SKM-1 treated with dmso at 0.1 percent for 144 hours (cell line): Measurements from ENCODE around the gene ACSBG1.
"Not testable (repeated sequence)": the region's sequence is repeated elsewhere in the genome, so short reads cannot be mapped to it uniquely, and the experiment has no call there.

ENCODE experiments used
- DNase-seq: peaks from one replicate; lab custom pipeline; 2025; ENCODE audit not compliant: unreplicated experiment; lab: John Stamatoyannopoulos, UW

The ACSBG1 gene

DNA sequence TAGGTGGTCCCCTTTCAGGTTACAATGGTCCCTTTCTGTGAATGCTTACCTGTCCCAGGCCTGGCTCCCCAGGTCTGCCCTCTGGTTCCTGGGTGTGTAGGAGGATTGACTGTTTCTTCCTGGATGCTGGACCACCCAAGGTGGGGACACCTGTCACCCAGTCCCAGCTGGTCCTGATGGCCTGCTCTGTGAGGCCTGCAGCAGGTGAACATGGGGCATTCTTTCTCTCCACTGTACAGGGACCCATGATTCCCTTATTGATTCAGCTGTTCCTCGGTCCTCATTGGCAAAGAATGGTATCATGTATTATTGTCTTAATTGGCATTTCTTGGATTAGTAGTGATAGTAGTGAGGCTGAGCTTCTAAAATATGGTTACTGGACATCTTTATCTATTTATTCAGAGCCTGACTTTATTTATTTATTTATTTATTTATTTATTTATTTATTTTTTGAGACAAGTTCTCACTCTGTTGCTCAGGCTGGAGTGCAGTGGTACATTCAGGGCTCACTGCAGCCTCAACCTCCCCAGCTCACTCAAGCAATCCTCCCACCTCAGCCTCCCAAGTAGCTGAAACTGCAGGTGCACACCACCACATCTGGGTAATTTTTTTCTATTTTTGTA, 21.2 kb upstream of the ACSBG1 start:
- DNase-seq, result no peak

DNA sequence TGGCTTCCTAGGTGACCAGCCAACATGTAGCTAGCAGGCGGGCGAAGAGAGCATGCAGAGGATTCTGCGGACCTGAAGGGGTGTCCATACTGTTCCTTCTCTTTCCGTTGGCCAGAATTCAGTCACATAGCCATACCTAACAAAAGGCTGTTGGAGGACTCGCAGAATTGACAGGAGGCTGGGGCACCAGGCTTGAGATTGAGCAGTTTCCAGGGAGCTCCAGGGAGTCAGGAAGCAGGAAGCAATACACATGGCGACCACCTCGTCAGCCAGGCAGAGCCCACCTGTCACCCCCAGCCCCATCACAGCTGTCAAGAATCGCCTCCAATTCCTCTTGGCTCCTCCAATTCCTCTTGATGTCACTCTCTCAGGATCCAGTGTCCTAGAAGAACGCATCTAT, 16.8 kb upstream of the ACSBG1 start:
- no peak for DNase-seq

DNA sequence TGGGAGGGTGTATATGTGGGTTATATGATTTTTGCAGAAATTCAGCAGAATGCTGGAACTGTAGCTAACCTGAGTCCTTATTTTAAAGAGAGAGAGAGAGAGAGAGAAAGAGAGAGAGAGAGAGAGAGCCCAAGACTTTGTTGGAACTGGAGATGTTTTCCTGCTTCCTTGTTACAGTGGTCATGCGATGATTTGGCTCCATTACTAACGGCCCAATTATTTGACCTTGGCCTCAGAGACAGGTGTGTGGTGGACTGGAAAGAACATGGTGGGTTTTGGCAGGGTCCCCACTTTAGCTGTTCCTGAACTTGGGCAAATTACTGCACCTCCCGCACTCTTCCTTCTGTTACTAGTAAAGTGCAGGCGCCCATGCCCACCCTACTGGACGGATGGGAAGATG, 14.8 kb upstream of the ACSBG1 start:
- DNase-seq, result no peak

DNA sequence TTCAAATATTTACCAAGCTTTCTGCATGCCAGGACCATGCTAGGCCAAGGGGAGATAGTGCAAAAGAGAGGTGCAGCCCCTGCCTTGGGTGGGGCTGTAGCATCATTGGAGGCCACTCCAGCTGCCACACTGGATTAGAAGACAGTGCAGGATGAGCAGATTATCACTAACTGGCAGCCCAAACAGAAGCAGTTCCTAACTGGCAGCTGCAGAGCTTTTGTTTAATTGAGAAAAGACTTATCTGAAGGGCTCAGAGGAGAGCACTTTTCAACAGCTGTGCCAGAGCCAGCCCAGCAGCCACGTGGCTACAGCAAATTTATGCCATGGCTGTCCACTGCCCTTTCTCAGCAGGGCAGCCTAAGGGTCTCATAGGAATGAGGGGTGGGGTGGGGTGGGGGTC, 13.5 kb upstream of the ACSBG1 start:
- no peak for DNase-seq

DNA sequence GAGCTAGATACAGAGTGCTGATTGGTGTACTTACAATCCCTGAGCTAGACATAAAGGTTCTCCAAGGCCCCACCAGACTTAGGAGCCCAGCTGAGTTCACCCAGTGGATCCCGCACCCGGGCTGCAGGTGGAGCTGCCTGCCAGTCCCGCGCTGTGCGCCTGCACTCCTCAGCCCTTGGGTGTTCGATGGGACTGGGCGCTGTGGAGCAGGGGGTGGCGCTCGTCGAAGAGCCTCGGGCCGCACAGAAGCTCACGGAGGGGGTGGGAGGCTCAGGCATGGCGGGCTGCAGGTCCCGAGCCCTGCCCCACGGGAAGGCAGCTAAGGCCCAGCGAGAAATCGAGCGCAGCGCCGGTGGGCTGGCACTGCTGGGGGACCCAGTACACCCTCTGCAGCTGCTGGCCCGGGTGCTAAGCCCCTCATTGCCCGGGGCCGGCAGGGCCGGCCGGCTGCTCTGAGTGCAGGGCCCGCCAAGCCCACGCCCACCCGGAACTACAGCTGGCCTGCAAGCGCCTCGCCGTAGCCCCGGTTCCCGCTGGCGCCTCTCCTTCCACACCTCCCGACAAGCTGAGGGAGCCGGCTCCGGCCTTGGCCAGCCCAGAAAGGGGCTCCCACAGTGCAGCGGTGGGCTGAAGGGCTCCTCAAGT, 11.7 kb upstream of the ACSBG1 start:
- not testable (repeated sequence) for DNase-seq

DNA sequence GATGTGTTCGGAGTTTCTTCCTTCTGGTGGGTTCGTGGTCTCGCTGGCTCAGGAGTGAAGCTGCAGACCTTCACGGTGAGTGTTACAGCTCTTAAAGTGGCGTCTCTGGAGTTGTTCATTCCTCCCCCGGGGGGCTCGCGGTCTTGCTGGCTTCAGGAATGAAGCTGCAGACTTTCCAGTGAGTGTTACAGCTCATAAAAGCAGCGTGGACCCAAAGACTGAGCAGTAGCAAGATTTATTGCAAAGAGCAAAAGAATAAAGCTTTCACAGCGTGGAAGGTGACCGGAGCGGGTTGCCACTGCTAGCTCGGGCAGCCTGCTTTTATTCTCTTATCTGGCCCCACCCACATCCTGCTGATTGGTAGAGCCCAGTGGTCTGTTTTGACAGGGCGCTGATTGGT, 11.0 kb upstream of the ACSBG1 start:
- DNase-seq, result not testable (repeated sequence)

DNA sequence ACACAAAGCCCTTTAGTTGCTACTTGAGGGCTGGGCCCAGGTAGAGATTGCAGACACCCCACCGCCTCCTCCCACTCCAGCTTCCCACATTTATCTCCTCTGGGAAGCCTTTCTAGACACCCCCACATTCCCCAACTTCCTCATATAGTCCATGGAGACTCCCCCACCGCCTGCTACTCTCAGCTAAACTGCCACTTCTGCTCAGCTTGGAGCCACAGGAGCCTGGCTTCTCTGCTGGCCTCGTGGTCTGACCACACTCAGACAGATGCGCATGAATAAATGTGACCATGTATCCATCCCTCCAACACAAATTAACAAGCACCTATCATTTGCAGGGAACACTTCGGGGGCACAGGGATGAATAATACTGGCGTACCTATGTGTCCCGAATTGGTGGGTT, 10.5 kb upstream of the ACSBG1 start:
- no peak for DNase-seq

DNA sequence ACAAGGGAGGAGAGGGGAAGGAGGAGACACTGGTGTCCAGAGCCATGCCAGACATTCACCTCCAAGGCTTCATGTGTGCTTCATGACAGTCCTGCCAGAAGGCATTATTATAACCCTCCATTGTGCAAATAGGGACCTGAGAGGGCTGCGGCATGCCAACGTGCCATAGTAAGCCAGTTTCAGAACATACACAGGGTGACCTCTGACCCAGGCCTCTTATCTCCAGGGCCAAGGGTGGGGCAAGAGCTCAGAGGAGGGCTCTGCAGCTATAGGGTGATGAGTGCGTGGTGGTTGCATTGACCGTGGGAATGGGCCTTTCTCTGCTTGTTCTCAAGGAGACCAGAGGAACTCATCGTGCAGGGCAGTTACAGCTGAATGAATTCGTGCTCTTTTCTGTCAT, 9.7 kb upstream of the ACSBG1 start:
- no peak for DNase-seq

DNA sequence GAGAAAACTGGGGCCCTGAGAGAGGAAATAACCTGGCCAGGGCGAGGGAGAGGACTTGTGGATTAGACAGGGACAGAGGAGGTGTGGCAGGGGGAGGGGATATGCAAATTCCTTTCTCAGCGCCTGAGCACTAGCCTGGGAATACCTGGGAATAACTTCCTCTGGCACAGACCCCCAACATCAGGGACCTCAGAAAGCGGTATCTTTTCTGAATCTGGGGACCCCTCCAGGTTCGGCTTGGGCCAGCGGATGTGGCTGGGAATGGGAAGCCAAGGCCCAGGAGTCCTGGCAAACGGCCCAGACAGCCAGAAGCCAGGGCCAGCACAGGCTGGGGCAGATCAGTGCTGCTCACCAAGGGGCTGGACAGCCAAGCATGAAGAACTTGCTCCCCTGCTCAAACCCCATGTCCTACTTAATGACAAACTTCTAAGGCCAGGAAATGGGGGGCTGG, 9.2 kb upstream of the ACSBG1 start:
- DNase-seq, result no peak

DNA sequence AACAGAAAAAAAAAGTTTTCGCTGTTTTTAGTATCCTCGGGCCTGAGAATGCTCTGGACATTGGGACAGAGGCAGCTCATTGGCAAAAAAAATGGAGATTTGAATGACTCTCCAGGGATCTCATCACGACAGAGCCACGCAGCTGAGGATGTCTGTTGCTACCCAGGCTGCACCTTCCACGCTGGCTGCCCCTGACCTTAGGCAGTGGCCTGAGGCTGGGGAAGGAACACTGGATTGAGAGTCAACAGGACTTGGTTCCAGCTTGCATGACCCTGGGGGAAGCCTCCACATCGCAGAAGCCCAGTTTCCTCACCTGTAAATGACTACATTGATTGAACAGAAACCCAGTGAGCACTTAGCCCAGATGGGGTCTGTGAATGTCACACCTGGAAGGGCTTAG, 8.7 kb upstream of the ACSBG1 start:
- DNase-seq, result no peak

DNA sequence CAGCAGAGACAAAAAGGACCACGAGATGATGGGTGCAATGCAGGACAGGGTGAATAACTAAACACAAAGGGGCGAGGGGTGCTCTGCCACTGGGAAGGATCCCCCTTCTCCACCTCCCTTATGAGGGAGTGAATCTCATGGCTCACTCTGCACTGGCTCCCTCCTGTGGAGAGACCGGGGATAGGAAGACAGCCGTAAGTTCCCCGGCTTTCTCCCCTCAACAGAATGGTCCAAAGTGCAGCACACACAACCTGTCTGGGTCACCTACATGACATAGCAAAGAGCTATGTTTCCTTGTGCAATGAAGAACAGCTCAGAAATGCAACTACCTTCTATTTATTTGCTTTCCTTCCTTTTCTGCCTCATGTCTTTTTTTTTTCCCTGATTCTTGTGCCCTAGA, 7.8 kb upstream of the ACSBG1 start:
- peak; percentile 14 for DNase-seq

DNA sequence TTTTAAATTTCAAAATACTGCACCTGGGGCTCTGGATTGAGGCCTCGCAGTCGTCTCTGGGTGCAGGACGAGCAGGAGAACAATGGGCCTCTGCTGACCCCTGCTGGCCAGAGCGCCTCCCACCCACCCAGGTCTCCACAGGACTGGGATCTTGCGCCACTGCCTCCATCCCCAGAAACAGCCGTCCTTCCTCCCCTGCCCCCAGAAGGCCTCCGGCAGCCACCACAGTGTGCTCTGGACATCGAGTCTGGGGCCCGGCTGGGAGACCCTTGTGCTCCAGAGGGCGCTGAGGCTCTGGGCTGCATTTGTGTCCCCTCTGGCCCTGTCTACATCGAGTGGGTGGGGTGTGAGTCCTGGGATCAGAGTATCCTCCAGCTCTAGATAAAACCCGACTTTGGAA, 6.7 kb upstream of the ACSBG1 start:
- DNase-seq, result peak; percentile 69

DNA sequence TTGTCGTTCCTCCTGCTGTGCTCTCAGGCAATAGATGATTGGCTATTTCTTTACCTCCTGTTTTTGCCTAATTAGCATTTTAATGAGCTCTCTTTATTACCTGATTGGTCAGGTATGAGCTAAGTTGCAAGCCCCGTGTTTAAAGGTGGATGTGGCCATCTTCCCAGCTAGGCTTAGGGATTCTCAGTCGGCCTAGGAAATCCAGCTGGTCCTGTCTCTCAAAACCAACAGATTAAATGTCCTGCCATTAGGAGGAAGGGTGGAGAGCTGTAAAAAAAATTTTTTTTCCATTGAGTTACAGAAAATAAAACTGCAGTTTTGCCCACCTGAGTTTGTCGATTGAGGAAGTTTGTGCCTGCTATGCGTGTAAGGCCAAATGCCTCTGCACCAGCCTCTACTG, 5.4 kb upstream of the ACSBG1 start:
- DNase-seq, result no peak

DNA sequence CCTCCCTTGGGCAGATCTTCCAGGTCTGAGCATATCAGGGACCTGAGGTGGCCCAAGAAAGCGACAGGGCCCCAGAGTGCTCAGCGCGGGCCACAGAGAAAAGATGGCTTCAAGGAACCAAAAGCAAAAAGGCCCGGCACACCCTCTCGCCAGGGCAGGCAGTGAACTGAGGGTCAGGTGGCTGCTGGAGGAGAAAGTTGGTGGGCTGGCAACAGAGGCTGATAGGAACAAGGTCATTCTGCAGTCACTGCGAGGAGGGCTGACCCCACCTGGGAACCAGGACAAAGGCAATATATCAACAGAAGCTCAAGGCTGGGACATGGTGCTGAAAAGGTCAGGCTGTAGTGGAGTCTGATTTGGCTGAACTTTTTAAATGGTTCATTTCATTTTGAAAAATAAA, 2.8 kb upstream of the ACSBG1 start:
- no peak for DNase-seq

DNA sequence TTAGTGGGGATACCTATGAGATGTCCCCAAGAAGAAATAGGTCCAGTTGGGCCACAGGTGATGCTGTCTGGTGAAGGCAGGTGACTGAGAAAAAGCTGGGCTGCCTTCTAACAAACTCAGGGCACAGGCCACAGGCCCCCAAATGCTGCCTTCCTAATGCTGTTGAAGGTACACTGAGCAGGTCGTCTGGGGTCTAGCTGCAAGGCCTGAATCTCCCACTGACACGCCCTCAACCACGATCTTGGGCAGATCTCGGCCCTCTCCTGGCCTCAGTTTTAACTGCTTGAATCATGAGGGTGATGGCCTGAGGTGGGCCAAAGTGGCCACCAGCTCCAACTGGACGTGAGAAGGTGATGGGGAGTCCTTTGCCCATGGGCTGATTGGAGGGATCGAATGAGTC, 2.1 kb upstream of the ACSBG1 start:
- DNase-seq, result no peak

DNA sequence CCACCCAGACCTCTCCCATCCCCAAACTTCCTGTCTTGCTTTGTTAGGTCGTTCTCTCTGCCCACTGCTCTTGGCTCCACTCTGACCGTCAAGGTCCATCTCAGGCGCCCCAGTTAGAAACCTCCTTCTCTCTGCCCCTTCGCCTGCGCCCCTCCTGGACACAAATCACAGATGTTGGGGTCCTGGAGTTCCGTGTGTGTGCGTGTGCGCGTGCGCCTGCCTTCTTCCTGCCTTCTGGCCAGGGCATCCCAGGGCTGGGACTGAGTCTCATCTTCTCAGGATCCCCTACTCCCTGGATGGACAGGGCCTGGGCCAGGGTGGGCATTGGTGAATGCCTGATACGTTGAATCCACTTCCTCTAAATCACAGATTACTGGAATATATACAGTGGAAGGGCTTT, 869 bp downstream of the ACSBG1 start:
- DNase-seq, result no peak

DNA sequence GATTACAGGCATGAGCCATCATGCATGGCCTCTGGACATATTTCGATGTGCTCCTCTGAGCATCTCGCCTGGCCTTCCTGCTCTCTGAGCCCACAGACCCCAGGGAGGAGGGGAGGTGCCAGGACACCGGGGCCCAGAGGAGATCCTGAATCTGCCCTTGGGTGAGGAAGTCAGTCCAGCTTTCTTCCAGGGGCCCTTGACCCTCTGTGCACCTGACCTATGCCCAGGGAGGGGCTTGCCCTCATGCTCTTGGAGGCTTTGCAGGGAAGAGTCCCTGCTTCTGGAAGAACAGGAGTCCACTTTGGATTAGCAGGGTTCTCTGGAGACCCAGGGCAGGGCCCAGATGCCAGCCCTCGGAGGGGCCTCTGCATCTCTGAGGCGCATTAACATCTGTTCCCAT, 1.4 kb downstream of the ACSBG1 start:
- no peak for DNase-seq

DNA sequence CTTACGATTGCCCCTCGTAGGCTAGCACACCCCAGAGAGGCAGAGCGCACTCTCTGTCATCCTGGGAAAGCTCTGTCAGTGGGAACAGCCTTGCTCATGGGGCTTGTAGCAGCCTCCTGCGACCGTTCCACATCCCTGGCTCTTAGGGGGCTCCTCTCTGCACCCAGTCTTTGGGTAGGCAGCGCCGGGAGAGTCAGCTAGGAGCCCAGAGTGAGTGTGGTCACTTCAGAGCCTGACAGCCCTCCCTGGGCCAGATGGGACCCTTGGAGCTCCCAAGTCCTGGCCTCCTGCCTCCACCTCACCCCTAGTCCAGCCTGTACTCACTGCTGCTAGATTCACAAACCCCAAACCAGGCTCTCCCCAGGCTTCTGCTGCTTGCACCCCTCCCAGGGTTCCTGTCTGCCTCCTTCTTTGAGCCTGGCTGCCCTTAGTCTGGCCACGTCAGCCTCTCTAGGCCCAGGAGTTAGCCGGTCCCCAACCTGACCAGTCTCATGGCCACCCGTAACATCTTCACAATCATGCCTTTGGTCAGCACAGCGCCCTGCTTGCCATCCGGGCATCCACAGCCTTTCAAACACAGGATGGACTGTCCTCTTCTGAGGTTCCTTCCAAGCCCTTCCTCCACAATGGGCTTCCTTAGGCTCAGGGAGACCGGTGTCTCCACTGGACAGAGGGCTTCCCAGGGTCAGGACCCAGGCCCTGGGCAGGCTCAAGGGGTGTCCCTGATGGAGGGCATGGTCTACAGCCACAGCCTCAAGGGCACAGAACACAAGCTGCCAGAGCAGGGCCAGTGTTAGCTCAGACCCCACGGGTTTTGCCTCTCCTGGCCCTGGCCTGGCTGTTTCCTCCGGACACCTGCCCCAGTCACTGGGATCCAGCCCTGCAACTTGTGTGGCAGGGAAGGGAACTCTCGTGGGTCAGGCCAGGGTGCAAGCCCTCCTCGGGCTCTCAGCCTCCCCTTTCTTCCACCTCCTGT, 4.6 kb downstream of the ACSBG1 start:
- DNase-seq, result no peak

DNA sequence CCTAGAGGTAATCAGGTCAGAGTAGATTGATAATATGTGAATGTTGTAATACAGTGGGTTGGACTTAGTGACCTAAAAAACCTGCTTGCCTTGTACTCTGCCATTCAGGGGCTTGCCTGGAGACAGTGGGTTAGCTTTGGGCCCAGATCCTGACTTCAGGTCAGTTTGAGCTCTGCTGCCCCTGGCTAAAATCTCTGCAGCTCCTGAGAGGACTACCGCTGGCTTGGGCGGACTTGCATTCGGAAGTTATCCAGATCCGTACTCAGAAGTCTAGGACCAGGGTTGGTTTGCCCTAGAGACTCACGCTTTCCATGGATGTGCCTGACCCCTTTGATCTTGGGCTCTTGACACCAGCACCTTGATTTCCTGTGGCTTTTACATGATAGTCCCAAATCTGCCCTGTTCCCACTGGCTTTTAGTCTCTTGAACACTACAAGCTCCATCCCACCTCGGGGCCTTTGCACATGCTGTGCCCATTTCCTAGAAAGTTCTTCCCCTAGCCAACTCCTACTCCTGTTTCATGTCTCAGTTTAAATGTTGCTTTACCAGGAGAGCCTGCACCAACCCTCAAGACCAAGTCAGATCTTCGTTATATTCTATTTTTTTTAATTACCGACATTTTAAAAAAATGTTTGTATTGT, 5.9 kb downstream of the ACSBG1 start:
- DNase-seq, result no peak

DNA sequence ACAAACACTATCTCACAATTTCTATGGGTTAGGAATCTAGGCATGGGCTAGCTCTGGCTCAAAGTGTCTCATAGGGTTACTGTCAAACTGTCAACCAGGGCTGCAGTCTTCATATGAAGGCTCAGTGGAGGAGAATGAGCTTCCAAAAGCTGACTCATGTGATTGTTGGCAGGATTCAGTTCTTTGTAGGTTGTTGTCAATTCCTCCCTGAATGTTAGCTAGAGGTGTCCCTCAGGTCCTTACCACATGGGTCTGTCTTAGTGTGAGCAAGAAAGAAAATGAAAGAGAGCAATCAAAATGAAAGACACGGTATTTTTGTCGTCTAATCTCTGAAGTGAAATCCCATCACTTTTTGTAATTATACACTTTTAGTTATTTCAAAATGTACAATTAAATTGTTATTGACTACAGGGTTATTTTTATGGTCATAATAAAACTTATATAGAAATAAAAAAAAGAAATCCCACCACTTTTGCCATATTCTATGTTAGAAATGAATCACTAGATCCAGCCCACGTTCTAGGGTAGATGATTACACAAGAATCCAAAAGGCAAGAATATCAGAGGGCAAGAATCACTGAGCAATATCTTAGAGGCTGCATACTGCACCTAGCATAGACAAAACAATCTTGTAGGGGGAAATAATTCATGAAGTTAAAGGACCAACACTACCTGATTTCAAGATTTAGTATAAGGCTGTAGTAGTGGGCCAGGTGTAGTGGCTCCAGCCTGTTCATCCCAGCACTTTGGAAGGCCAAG, 8.4 kb downstream of the ACSBG1 start:
- no peak for DNase-seq

DNA sequence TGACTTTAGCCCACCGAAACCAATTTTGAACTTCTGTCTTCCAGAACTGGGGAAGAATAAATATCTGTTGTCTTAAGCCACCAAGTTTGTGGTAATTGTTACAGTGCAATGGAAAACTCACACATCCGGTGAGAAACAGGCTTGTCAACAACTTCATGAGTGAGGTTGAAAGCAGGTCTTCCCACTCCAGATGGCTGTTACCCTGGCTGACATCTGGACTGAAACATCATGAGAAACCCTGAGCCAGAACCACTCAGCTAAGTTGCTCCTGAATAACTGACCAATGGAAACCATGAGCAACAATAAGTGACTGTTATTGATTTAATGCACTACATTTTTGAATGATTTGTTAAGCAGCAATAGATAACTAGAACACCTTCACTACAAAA, 10.3 kb downstream of the ACSBG1 start:
- no peak for DNase-seq
